Articular chondrocyte of knee joint (primary cell): Measurements from ENCODE around the gene ANKRD9. TPM values are rescaled to one million over a fixed set of nuclear protein-coding genes. Genes with fewer than 3 reads are reported as not detected.

Experiments
- small RNA-seq: library from RNA; depleted of rRNA; stranded (forward); fragments of <200 nt; gene quantifications from one replicate; pipeline ENCODE3, GENCODE V24; 2012
- total RNA-seq: library from RNA; depleted of rRNA; stranded (reverse); fragments of >200 nt; gene quantifications from 2 replicates; pipeline ENCODE4 v1.2.3, GENCODE V29; 2012

The ANKRD9 gene
- total RNA-seq: 7.4 and 11.9 TPM in 2 replicates

GRCh38 chr14:102509746-102510615 lies at the start of gene ANKRD9:
Gene ANKRD9 (minus strand): TSS chr14:102509776. CDS start chr14:102507889, 1,887 bp downstream.

Small RNAs within 50 kb of the gene (small RNA-seq; reads per million reads assigned to genes)
- gene MIR4309: not detected

Other genes with a start within 250 kb of the ANKRD9 start
- 21.9 and 22.3 TPM in 2 replicates for gene MOK, start 204.6 kb downstream of the ANKRD9 start, total RNA-seq
- 8.9 and 9.3 TPM in 2 replicates for gene ZNF839, start 190.0 kb downstream of the ANKRD9 start, total RNA-seq
- gene CINP, start 146.9 kb downstream of the ANKRD9 start, total RNA-seq: 44.8 and 55.1 TPM in 2 replicates
- 14.6 and 15.6 TPM in 2 replicates for gene TECPR2, start 146.8 kb downstream of the ANKRD9 start, total RNA-seq
- gene RCOR1, start 82.9 kb upstream of the ANKRD9 start, total RNA-seq: 13.9 and 15.1 TPM in 2 replicates